SK-N-MC (cell line): ENCODE measurements around the gene PDZRN4.

Experiments
- EZH2 ChIP-seq: fragments of 200-600 bp; sonication (generic); IDR thresholded peaks from one replicate; pipeline ENCODE4 v1.6.1; 2017; ENCODE audit warnings: antibody characterized with exemption
- FOXP2 ChIP-seq: optimal IDR thresholded peaks from 2 replicates; pipeline ENCODE3; 2011; ENCODE audit warnings: mild to moderate bottlenecking, moderate library complexity; ENCODE audit not compliant: insufficient read depth; ENCODE audit errors: extremely low read length, control extremely low read depth
- POLR2AphosphoS5 ChIP-seq: IDR thresholded peaks from 2 replicates; pipeline ENCODE4 v1.6.1; 2012; ENCODE audit warnings: mild to moderate bottlenecking, low read depth, low read length, borderline replicate concordance

GRCh38 chr12:41621291-41621690 lies 433.2 kb downstream of the PDZRN4 start:
- TF ChIP-seq POLR2AphosphoS5 (no peak), EZH2 (no peak), FOXP2 (no peak)
